Fibroblast of lung (primary cell): Measurements from ENCODE around the gene BAX.

ENCODE experiments used
- CTCF ChIP-seq, 2 donors: IDR thresholded peaks in 1 of 2; conservative IDR thresholded peaks in 1 of 2; 1 replicate in 1 of 2; 2 replicates in 1 of 2; pipeline ENCODE4 v1.5.1; 2011 to 2012; ENCODE audit warnings: low read length in 2 of 2, control low read depth in 1 of 2, inconsistent platforms in 1 of 2, low read depth in 1 of 2, mild to moderate bottlenecking in 1 of 2
- EZH2 ChIP-seq: IDR thresholded peaks from 2 replicates; pipeline ENCODE4 v1.5.1; 2012; ENCODE audit warnings: low read length, control low read depth, mild to moderate bottlenecking; ENCODE audit errors: missing control alignments

- TF ChIP-seq CTCF (conservative IDR thresholded peaks at IDR 0.05 in 1 of 2, IDR thresholded peaks at IDR 0.05 in 1 of 2; ENCODE audit: low read depth in 1 of 2, low read length in 2 of 2), result no peak
- TF ChIP-seq EZH2, result no peak
Observed at GRCh38 chr19:48977061-48977460, 22.4 kb downstream of the BAX start.
